SKM-1 (cell line): ENCODE data around the gene S100A9.
A peak's percentile ranks its signal among the peaks of the same experiment; 100 is the strongest.

Experiments
- DNase-seq: peaks from one replicate; lab custom pipeline; 2025; ENCODE audit not compliant: unreplicated experiment; lab: John Stamatoyannopoulos, UW

The S100A9 gene

GRCh38 chr1:153389401-153389800 lies 31.7 kb downstream of the S100A9 start:
- no peak for DNase-seq

- peak; percentile 81 for DNase-seq
Measured at GRCh38 chr1:153389973-153390879, 32.6 kb downstream of the S100A9 start.

GRCh38 chr1:153390938-153391710 lies 33.5 kb downstream of the S100A9 start, which contains the start of gene S100A8:
Gene S100A8 (minus strand): TSS chr1:153391073. CDS start chr1:153390535, 538 bp downstream.
- DNase-seq, result peak; percentile 96

GRCh38 chr1:153392258-153392657 lies 34.6 kb downstream of the S100A9 start:
- no peak for DNase-seq

- DNase-seq, result no peak
Measured at GRCh38 chr1:153392822-153393221, 35.2 kb downstream of the S100A9 start.

- DNase-seq, result no peak
Measured at GRCh38 chr1:153393926-153394325, 36.3 kb downstream of the S100A9 start.

- no peak for DNase-seq
Measured at GRCh38 chr1:153394391-153394790, 36.7 kb downstream of the S100A9 start.

GRCh38 chr1:153395136-153395685 lies 37.6 kb downstream of the S100A9 start:
- no peak for DNase-seq

GRCh38 chr1:153395776-153396175 lies 38.1 kb downstream of the S100A9 start:
- no peak for DNase-seq

- DNase-seq, result no peak
Measured at GRCh38 chr1:153396461-153396860, 38.8 kb downstream of the S100A9 start.

GRCh38 chr1:153397051-153397923 lies 39.6 kb downstream of the S100A9 start:
- DNase-seq, result no peak

GRCh38 chr1:153397924-153398651 lies 40.4 kb downstream of the S100A9 start:
- DNase-seq, result no peak

GRCh38 chr1:153399401-153400055 lies 41.9 kb downstream of the S100A9 start:
- no peak for DNase-seq

GRCh38 chr1:153400244-153400643 lies 42.6 kb downstream of the S100A9 start:
- DNase-seq, result no peak

GRCh38 chr1:153401461-153401860 lies 43.8 kb downstream of the S100A9 start:
- no peak for DNase-seq

GRCh38 chr1:153402226-153402625 lies 44.6 kb downstream of the S100A9 start:
- DNase-seq, result no peak

GRCh38 chr1:153403421-153404085 lies 45.9 kb downstream of the S100A9 start:
- DNase-seq, result no peak

GRCh38 chr1:153404086-153404635 lies 46.5 kb downstream of the S100A9 start:
- DNase-seq, result no peak

- peak; percentile 41 for DNase-seq
Measured at GRCh38 chr1:153404768-153405167, 47.1 kb downstream of the S100A9 start.
